Fibroblast of lung (primary cell): ENCODE results near the gene MTMR6. TPM values are rescaled to one million over a fixed set of nuclear protein-coding genes. Genes with fewer than 3 reads are reported as not detected.
A peak's percentile ranks its signal among the peaks of the same experiment; 100 is the strongest.

Experiments
- DNase-seq, 2 donors: peaks; one replicate each; pipeline versions ENCODE4 v3.0.0 to v3.0.0-alpha.2; 2010; ENCODE audit warnings: low read depth in 2 of 2
- H2AFZ ChIP-seq: 2 replicates; pipeline ENCODE4 v1.5.1; 2012; ENCODE audit warnings: low read length, control low read depth, inconsistent platforms
- H3K27ac ChIP-seq: 2 replicates; pipeline ENCODE4 v1.5.1; 2011; ENCODE audit warnings: low read length, control low read depth; ENCODE audit not compliant: insufficient read depth
- H3K27me3 ChIP-seq: 2 replicates; pipeline ENCODE4 v1.5.1; 2011; ENCODE audit warnings: mild to moderate bottlenecking, low read length; ENCODE audit not compliant: control insufficient read depth, insufficient read depth
- H3K36me3 ChIP-seq: 2 replicates; pipeline ENCODE4 v1.5.1; 2011; ENCODE audit warnings: low read length; ENCODE audit not compliant: control insufficient read depth, insufficient read depth
- H3K4me1 ChIP-seq: 2 replicates; pipeline ENCODE4 v1.5.1; 2011; ENCODE audit warnings: low read length; ENCODE audit not compliant: control insufficient read depth, insufficient read depth; ENCODE audit errors: extremely low read depth
- H3K4me2 ChIP-seq: 2 replicates; pipeline ENCODE4 v1.5.1; 2011; ENCODE audit warnings: low read length, control low read depth; ENCODE audit not compliant: insufficient read depth; ENCODE audit errors: extremely low read depth
- H3K4me3 ChIP-seq, 4 experiments: fragments of 200-600 bp in 1 of 4; sonication (generic) in 1 of 4; replicated peaks in 1 of 4; 2 replicates each; pipeline ENCODE4 v1.5.1; 2011 to 2016; ENCODE audit warnings: low read length in 4 of 4, low read depth in 3 of 4, mild to moderate bottlenecking in 3 of 4, control low read depth in 2 of 4, inconsistent platforms in 1 of 4, mixed read lengths in 1 of 4; ENCODE audit not compliant: insufficient read depth in 1 of 4; ENCODE audit errors: control extremely low read depth in 1 of 4
- H3K79me2 ChIP-seq: 2 replicates; pipeline ENCODE4 v1.5.1; 2012; ENCODE audit warnings: mild to moderate bottlenecking, low read length, inconsistent platforms; ENCODE audit not compliant: control insufficient read depth, insufficient read depth
- H3K9ac ChIP-seq: 2 replicates; pipeline ENCODE4 v1.5.1; 2011; ENCODE audit warnings: mild to moderate bottlenecking, low read length, control low read depth; ENCODE audit not compliant: insufficient read depth
- H3K9me3 ChIP-seq: 2 replicates; pipeline ENCODE4 v1.5.1; 2012; ENCODE audit warnings: low read depth, low read length; ENCODE audit not compliant: control insufficient read depth, insufficient read depth
- H4K20me1 ChIP-seq: 2 replicates; pipeline ENCODE4 v1.5.1; 2011; ENCODE audit warnings: low read length; ENCODE audit not compliant: control insufficient read depth, insufficient read depth; ENCODE audit errors: extremely low read depth
- EZH2 ChIP-seq: IDR thresholded peaks from 2 replicates; pipeline ENCODE4 v1.5.1; 2012; ENCODE audit warnings: low read length, control low read depth, mild to moderate bottlenecking; ENCODE audit errors: missing control alignments
- polyA plus RNA-seq, 2 donors: library from polyadenylated mRNA; depleted of rRNA in 1 of 2; stranded (reverse) in 1 of 2; unstranded in 1 of 2; fragments of >200 nt; gene quantifications; 2 replicates each; pipeline ENCODE4 v1.2.1, GENCODE V29; 2011 to 2012; ENCODE audit warnings: missing spikeins in 1 of 2
- total RNA-seq: library from RNA; depleted of rRNA; stranded (reverse); fragments of >200 nt; gene quantifications from 2 replicates; pipeline ENCODE4 v1.2.1, GENCODE V29; 2014
- TF ChIP-seq, protein P1 (sequence below), 2 donors: IDR thresholded peaks in 1 of 2; conservative IDR thresholded peaks in 1 of 2; 1 replicate in 1 of 2; 2 replicates in 1 of 2; pipeline ENCODE4 v1.5.1; 2011 to 2012; ENCODE audit warnings: low read length in 2 of 2, control low read depth in 1 of 2, inconsistent platforms in 1 of 2, low read depth in 1 of 2, mild to moderate bottlenecking in 1 of 2

MTMR6 gene
- total and polyA plus RNA-seq, 2 donors (not counting 1 experiment from before 2014, with no cell fraction given): 20.7 to 22.5 TPM

GRCh38 chr13:25295228-25295627 lies 7.9 kb upstream of the MTMR6 start:
- Histone ChIP-seq H3K79me2 (no peaks in the 10 kb centered on the region), H3K9ac (no peak overlapping the region), H3K36me3 (no peaks in the 10 kb centered on the region), H3K4me2 (no peak overlapping the region), H3K4me1 (no peaks in the 10 kb centered on the region), H3K27ac (no peak overlapping the region), H3K4me3 (no peak overlapping the region), H4K20me1 (no peaks in the 10 kb centered on the region), H3K27me3 (peaks cover 11% of the 10 kb centered on the region), H2AFZ (no peak overlapping the region), H3K9me3 (no peaks in the 10 kb centered on the region)
- DNase-seq: peak in 1 of 2 donors; percentile 41
- TF ChIP-seq EZH2: no peak
- TF ChIP-seq, protein P1, sequence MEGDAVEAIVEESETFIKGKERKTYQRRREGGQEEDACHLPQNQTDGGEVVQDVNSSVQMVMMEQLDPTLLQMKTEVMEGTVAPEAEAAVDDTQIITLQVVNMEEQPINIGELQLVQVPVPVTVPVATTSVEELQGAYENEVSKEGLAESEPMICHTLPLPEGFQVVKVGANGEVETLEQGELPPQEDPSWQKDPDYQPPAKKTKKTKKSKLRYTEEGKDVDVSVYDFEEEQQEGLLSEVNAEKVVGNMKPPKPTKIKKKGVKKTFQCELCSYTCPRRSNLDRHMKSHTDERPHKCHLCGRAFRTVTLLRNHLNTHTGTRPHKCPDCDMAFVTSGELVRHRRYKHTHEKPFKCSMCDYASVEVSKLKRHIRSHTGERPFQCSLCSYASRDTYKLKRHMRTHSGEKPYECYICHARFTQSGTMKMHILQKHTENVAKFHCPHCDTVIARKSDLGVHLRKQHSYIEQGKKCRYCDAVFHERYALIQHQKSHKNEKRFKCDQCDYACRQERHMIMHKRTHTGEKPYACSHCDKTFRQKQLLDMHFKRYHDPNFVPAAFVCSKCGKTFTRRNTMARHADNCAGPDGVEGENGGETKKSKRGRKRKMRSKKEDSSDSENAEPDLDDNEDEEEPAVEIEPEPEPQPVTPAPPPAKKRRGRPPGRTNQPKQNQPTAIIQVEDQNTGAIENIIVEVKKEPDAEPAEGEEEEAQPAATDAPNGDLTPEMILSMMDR (conservative IDR thresholded peaks at IDR 0.05 in 1 of 2, IDR thresholded peaks at IDR 0.05 in 1 of 2; ENCODE audit: low read depth in 1 of 2, low read length in 2 of 2): no peak

DNA sequence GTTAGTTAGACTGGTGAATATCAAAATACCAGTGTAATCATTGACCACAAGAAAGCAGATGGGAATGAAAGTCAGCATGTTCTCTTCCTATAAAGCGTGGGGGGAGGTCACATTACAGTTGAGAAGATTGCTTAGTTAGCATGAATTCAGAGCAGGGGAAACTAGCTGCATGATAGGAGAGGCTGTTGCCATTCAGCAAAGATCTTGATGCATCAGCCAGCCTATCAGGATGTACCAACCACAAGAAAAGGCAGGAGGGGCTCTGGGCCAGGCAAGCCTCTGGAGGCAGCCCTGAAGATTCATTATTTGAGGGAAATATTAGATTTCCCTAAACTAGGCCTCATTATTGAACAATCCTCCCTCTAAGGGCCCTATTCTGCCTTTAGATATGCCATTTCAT lies 5.0 kb upstream of the MTMR6 start:
- Histone ChIP-seq H3K4me1 (no peaks in the 10 kb centered on the region), H3K36me3 (no peaks in the 10 kb centered on the region), H3K79me2 (no peaks in the 10 kb centered on the region), H3K27me3 (peaks cover 11% of the 10 kb centered on the region), H3K4me2 (no peak overlapping the region), H3K4me3 (no peak overlapping the region), H3K27ac (no peak overlapping the region), H3K9me3 (no peaks in the 10 kb centered on the region), H3K9ac (no peak overlapping the region), H4K20me1 (no peaks in the 10 kb centered on the region), H2AFZ (no peak overlapping the region)
- TF ChIP-seq, protein P1 (conservative IDR thresholded peaks at IDR 0.05 in 1 of 2, IDR thresholded peaks at IDR 0.05 in 1 of 2; ENCODE audit: low read depth in 1 of 2, low read length in 2 of 2): no peak
- no peak for TF ChIP-seq EZH2
- peak; percentile 19 to 27 for DNase-seq

DNA sequence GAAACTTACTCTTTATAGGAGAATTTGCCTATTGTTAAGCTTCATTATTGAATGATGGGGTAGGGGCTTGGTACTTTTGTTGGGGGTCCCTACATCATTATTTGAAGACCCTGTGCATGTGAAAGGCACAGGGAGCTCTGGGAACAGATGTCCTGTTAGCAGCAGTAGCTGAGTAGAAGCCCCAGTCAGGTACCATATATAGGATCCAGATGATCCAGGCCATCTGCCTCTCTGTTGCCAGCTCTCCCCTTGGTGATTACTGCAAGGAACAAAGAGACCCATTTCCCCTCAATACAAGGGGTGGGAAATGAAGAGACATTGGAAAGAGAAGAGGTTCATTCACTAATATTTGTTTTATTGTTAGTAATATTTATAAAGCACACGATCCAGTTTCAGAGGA lies 4.4 kb upstream of the MTMR6 start:
- H2AFZ ChIP-seq: no peak overlapping the region
- no peak overlapping the region for H3K4me2 ChIP-seq
- H4K20me1 ChIP-seq: no peaks in the 10 kb centered on the region
- TF ChIP-seq EZH2: no peak
- TF ChIP-seq, protein P1 (conservative IDR thresholded peaks at IDR 0.05 in 1 of 2, IDR thresholded peaks at IDR 0.05 in 1 of 2; ENCODE audit: low read depth in 1 of 2, low read length in 2 of 2): no peak
- no peaks in the 10 kb centered on the region for H3K9me3 ChIP-seq
- no peaks in the 10 kb centered on the region for H3K4me1 ChIP-seq
- DNase-seq: no peak
- H3K9ac ChIP-seq: no peak overlapping the region
- no peak overlapping the region for H3K4me3 ChIP-seq
- peaks cover 11% of the 10 kb centered on the region for H3K27me3 ChIP-seq
- H3K36me3 ChIP-seq: no peaks in the 10 kb centered on the region
- peaks cover 6% of the 10 kb centered on the region for H3K79me2 ChIP-seq
- no peak overlapping the region for H3K27ac ChIP-seq
